HG03457 (cell line): ENCODE data around the gene MYOF.

Experiments
- ATAC-seq: cut with Tn5 transposase; IDR thresholded peaks from one replicate; pipeline ENCODE4 v1.9.1; 2021; ENCODE audit warnings: moderate number of reproducible peaks; ENCODE audit not compliant: unreplicated experiment

MYOF gene

GRCh38 chr10:93267521-93267920 is 214.6 kb downstream of the MYOF start:
- peak; percentile 95 for ATAC-seq

- ATAC-seq = no peak
Measured at GRCh38 chr10:93266858-93267257, 215.3 kb downstream of the MYOF start.

- ATAC-seq = no peak
Measured at GRCh38 chr10:93261961-93262610, 220.0 kb downstream of the MYOF start.

- no peak for ATAC-seq
Measured at GRCh38 chr10:93261089-93261488, 221.0 kb downstream of the MYOF start.

- no peak for ATAC-seq
Measured at GRCh38 chr10:93259126-93259525, 223.0 kb downstream of the MYOF start.
